T-helper 2 cell treated with Interferon-gamma antibody and Interleukin-4, amounts not matched to agents 5 μg/mL and 100 μg/mL, for 36 hours (primary cell): Measurements from ENCODE around the gene HECW1.
"Not testable (repeated sequence)": the region's sequence is repeated elsewhere in the genome, so short reads cannot be mapped to it uniquely, and the experiment has no call there.

Experiments
- DNase-seq: peaks from one replicate; pipeline ENCODE4 v3.0.0; 2021; ENCODE audit warnings: low spot score
- H3K27ac Mint-ChIP-seq: one replicate; pipeline ENCODE4 v1.8.0; 2021; ENCODE audit warnings: mild to moderate bottlenecking, mixed read lengths
- H3K27me3 Mint-ChIP-seq: one replicate; pipeline ENCODE4 v1.8.0; 2021; ENCODE audit warnings: low read depth, mixed read lengths
- H3K36me3 Mint-ChIP-seq: one replicate; pipeline ENCODE4 v1.8.0; 2021; ENCODE audit warnings: low read depth, mixed read lengths
- H3K4me1 Mint-ChIP-seq: one replicate; pipeline ENCODE4 v1.8.0; 2021; ENCODE audit warnings: low read depth, mixed read lengths
- H3K4me3 Mint-ChIP-seq: one replicate; pipeline ENCODE4 v1.8.0; 2022; ENCODE audit warnings: mild to moderate bottlenecking, moderate library complexity, mixed read lengths
- H3K9me3 Mint-ChIP-seq: one replicate; pipeline ENCODE4 v1.8.0; 2021; ENCODE audit warnings: mixed read lengths

HECW1 gene

GRCh38 chr7:43195256-43195655, 82.8 kb downstream of the HECW1 start:
- Mint-ChIP-seq H3K4me1 (no peaks in the 10 kb centered on the region), H3K9me3 (no peaks in the 10 kb centered on the region), H3K27ac (no peak overlapping the region), H3K27me3 (no peaks in the 10 kb centered on the region), H3K36me3 (no peaks in the 10 kb centered on the region), H3K4me3 (no peak overlapping the region)
- DNase-seq, result no peak

- Mint-ChIP-seq H3K4me3 (no peak overlapping the region), H3K27ac (no peak overlapping the region), H3K4me1 (no peaks in the 10 kb centered on the region), H3K9me3 (no peaks in the 10 kb centered on the region), H3K27me3 (peaks cover 1% of the 10 kb centered on the region), H3K36me3 (no peaks in the 10 kb centered on the region)
- no peak for DNase-seq
These were observed 83.3 kb downstream of the HECW1 start for GRCh38 chr7:43195768-43196167.

- no peak for DNase-seq
- no peaks in the 10 kb centered on the region for H3K36me3 Mint-ChIP-seq
- H3K4me3 Mint-ChIP-seq, result no peak overlapping the region
These were observed 83.9 kb downstream of the HECW1 start for GRCh38 chr7:43196379-43196778.

GRCh38 chr7:43198016-43198415, 85.6 kb downstream of the HECW1 start:
- H3K4me1 Mint-ChIP-seq, result no peaks in the 10 kb centered on the region
- no peaks in the 10 kb centered on the region for H3K36me3 Mint-ChIP-seq
- DNase-seq, result no peak
- no peak overlapping the region for H3K4me3 Mint-ChIP-seq
- H3K27ac Mint-ChIP-seq, result no peak overlapping the region
- H3K27me3 Mint-ChIP-seq, result peaks cover 2% of the 10 kb centered on the region
- no peaks in the 10 kb centered on the region for H3K9me3 Mint-ChIP-seq

More at GRCh38 chr7:43196379-43196778, 83.9 kb downstream of the HECW1 start:
- Mint-ChIP-seq H3K4me1 (no peaks in the 10 kb centered on the region), H3K27me3 (peaks cover 2% of the 10 kb centered on the region), H3K9me3 (no peaks in the 10 kb centered on the region), H3K27ac (no peak overlapping the region)

GRCh38 chr7:43198599-43199090, 86.2 kb downstream of the HECW1 start:
- H3K9me3 Mint-ChIP-seq, result no peaks in the 10 kb centered on the region
- H3K4me3 Mint-ChIP-seq, result no peak overlapping the region
- no peak for DNase-seq
- no peaks in the 10 kb centered on the region for H3K4me1 Mint-ChIP-seq
- H3K27me3 Mint-ChIP-seq, result peaks cover 2% of the 10 kb centered on the region
- no peak overlapping the region for H3K27ac Mint-ChIP-seq
- no peaks in the 10 kb centered on the region for H3K36me3 Mint-ChIP-seq

- no peaks in the 10 kb centered on the region for H3K36me3 Mint-ChIP-seq
- H3K4me3 Mint-ChIP-seq, result no peak overlapping the region
- H3K27me3 Mint-ChIP-seq, result peaks cover 2% of the 10 kb centered on the region
- no peaks in the 10 kb centered on the region for H3K9me3 Mint-ChIP-seq
- no peaks in the 10 kb centered on the region for H3K4me1 Mint-ChIP-seq
- H3K27ac Mint-ChIP-seq, result no peak overlapping the region
- no peak for DNase-seq
These were observed 87.1 kb downstream of the HECW1 start for GRCh38 chr7:43199371-43200160.

GRCh38 chr7:43201912-43202311, 89.5 kb downstream of the HECW1 start:
- no peak for DNase-seq
- Mint-ChIP-seq H3K4me1 (no peaks in the 10 kb centered on the region), H3K36me3 (no peaks in the 10 kb centered on the region), H3K27me3 (peaks cover 2% of the 10 kb centered on the region), H3K4me3 (no peak overlapping the region), H3K27ac (no peak overlapping the region), H3K9me3 (no peaks in the 10 kb centered on the region)

- Mint-ChIP-seq H3K4me3 (no peak overlapping the region), H3K27me3 (peaks cover 4% of the 10 kb centered on the region), H3K9me3 (no peaks in the 10 kb centered on the region), H3K4me1 (no peaks in the 10 kb centered on the region), H3K36me3 (no peaks in the 10 kb centered on the region), H3K27ac (no peak overlapping the region)
- DNase-seq, result no peak
These were observed 91.6 kb downstream of the HECW1 start for GRCh38 chr7:43204081-43204480.

GRCh38 chr7:43205171-43205795, 92.8 kb downstream of the HECW1 start:
- Mint-ChIP-seq H3K4me1 (no peaks in the 10 kb centered on the region), H3K27me3 (peaks cover 4% of the 10 kb centered on the region), H3K36me3 (no peaks in the 10 kb centered on the region), H3K27ac (no peak overlapping the region), H3K4me3 (no peak overlapping the region), H3K9me3 (no peaks in the 10 kb centered on the region)
- DNase-seq, result no peak

- H3K9me3 Mint-ChIP-seq, result no peaks in the 10 kb centered on the region
- H3K27me3 Mint-ChIP-seq, result peaks cover 5% of the 10 kb centered on the region
- H3K27ac Mint-ChIP-seq, result no peak overlapping the region
- DNase-seq, result no peak
- H3K36me3 Mint-ChIP-seq, result no peaks in the 10 kb centered on the region
- H3K4me3 Mint-ChIP-seq, result no peak overlapping the region
- H3K4me1 Mint-ChIP-seq, result no peaks in the 10 kb centered on the region
These were observed 95.8 kb downstream of the HECW1 start for GRCh38 chr7:43208242-43208641.

- not testable (repeated sequence) for H3K27me3 Mint-ChIP-seq, DNase-seq, H3K4me1 Mint-ChIP-seq, H3K4me3 Mint-ChIP-seq, H3K36me3 Mint-ChIP-seq, H3K27ac Mint-ChIP-seq, H3K9me3 Mint-ChIP-seq
These were observed 98.1 kb downstream of the HECW1 start for GRCh38 chr7:43210539-43210938.

GRCh38 chr7:43211286-43211685, 98.8 kb downstream of the HECW1 start:
- no peaks in the 10 kb centered on the region for H3K4me1 Mint-ChIP-seq
- H3K27me3 Mint-ChIP-seq, result peaks cover 5% of the 10 kb centered on the region
- H3K27ac Mint-ChIP-seq, result no peak overlapping the region
- no peaks in the 10 kb centered on the region for H3K9me3 Mint-ChIP-seq
- no peak overlapping the region for H3K4me3 Mint-ChIP-seq
- H3K36me3 Mint-ChIP-seq, result no peaks in the 10 kb centered on the region
- DNase-seq, result no peak

GRCh38 chr7:43211693-43212092, 99.2 kb downstream of the HECW1 start:
- Mint-ChIP-seq H3K36me3 (no peaks in the 10 kb centered on the region), H3K4me3 (no peak overlapping the region), H3K27ac (no peak overlapping the region), H3K9me3 (no peaks in the 10 kb centered on the region), H3K27me3 (peaks cover 6% of the 10 kb centered on the region), H3K4me1 (no peaks in the 10 kb centered on the region)
- DNase-seq, result no peak

GRCh38 chr7:43212921-43213320, 100.5 kb downstream of the HECW1 start:
- Mint-ChIP-seq H3K4me3 (no peak overlapping the region), H3K9me3 (no peaks in the 10 kb centered on the region), H3K27ac (no peak overlapping the region), H3K27me3 (peaks cover 8% of the 10 kb centered on the region), H3K4me1 (no peaks in the 10 kb centered on the region), H3K36me3 (no peaks in the 10 kb centered on the region)
- no peak for DNase-seq
